Neuronal stem cell (in vitro differentiated cells): ENCODE measurements around the gene KCNK1.

ENCODE experiments used
- DNase-seq: peaks from one replicate; pipeline ENCODE4 v3.0.0-alpha.2; 2013; ENCODE audit warnings: low spot score
- H2AFZ ChIP-seq: one replicate; pipeline ENCODE4 v1.6.1; 2013; ENCODE audit warnings: mild to moderate bottlenecking, low read length, inconsistent platforms
- H2AK5ac ChIP-seq: 2 replicates; pipeline ENCODE4 v1.6.1; 2013; ENCODE audit warnings: low read depth, mild to moderate bottlenecking, inconsistent platforms, low read length, moderate library complexity, mixed read lengths
- H2BK120ac ChIP-seq: 2 replicates; pipeline ENCODE4 v1.6.1; 2013; ENCODE audit warnings: low read depth, mild to moderate bottlenecking, inconsistent platforms, low read length, moderate library complexity, mixed read lengths
- H2BK12ac ChIP-seq: one replicate; pipeline ENCODE4 v1.6.1; 2013; ENCODE audit warnings: low read length, inconsistent platforms
- H2BK15ac ChIP-seq: 2 replicates; pipeline ENCODE4 v1.6.1; 2013; ENCODE audit warnings: mild to moderate bottlenecking, low read length, inconsistent platforms, mixed read lengths
- H2BK5ac ChIP-seq: one replicate; pipeline ENCODE4 v1.6.1; 2013; ENCODE audit warnings: inconsistent platforms, mild to moderate bottlenecking, low read length, moderate library complexity
- H3K14ac ChIP-seq: one replicate; pipeline ENCODE4 v1.6.1; 2013; ENCODE audit warnings: low read length, inconsistent platforms
- H3K18ac ChIP-seq: 2 replicates; pipeline ENCODE4 v1.6.1; 2013; ENCODE audit warnings: low read length, inconsistent platforms
- H3K23ac ChIP-seq: 2 replicates; pipeline ENCODE4 v1.6.1; 2013; ENCODE audit warnings: low read depth, mild to moderate bottlenecking, mixed read lengths, low read length, inconsistent platforms; ENCODE audit not compliant: poor library complexity
- H3K27ac ChIP-seq: replicated peaks from 3 replicates; pipeline ENCODE4 v1.5.1; 2013; ENCODE audit warnings: low read length, inconsistent platforms
- H3K27me3 ChIP-seq, 3 experiments: 2 replicates each; pipeline ENCODE4 v1.6.1; 2013; ENCODE audit warnings: low read length in 3 of 3, mild to moderate bottlenecking in 2 of 3, inconsistent platforms in 1 of 3, low read depth in 1 of 3, mixed read lengths in 1 of 3, moderate library complexity in 1 of 3; ENCODE audit not compliant: control insufficient read depth in 3 of 3, insufficient read depth in 3 of 3
- H3K36me3 ChIP-seq, 2 donors: replicated peaks in 1 of 2; 2 replicates each; pipeline ENCODE4 v1.6.1; 2013; ENCODE audit warnings: low read length in 2 of 2; ENCODE audit not compliant: control insufficient read depth in 2 of 2, insufficient read depth in 2 of 2
- H3K4ac ChIP-seq: 2 replicates; pipeline ENCODE4 v1.6.1; 2013; ENCODE audit warnings: inconsistent platforms, mild to moderate bottlenecking, low read length, moderate library complexity
- H3K4me1 ChIP-seq, 2 donors: 1 replicate in 1 of 2; 2 replicates in 1 of 2; pipeline ENCODE4 v1.6.1; 2013; ENCODE audit warnings: low read length in 2 of 2, low read depth in 1 of 2; ENCODE audit not compliant: control insufficient read depth in 2 of 2, insufficient read depth in 1 of 2
- H3K4me2 ChIP-seq: one replicate; pipeline ENCODE4 v1.6.1; 2013; ENCODE audit warnings: mild to moderate bottlenecking, low read length, inconsistent platforms; ENCODE audit not compliant: insufficient read depth, poor library complexity, severe bottlenecking
- H3K4me3 ChIP-seq, 2 donors: 2 replicates each; pipeline ENCODE4 v1.5.1; 2013; ENCODE audit warnings: low read length in 2 of 2, mild to moderate bottlenecking in 2 of 2, inconsistent platforms in 1 of 2, moderate library complexity in 1 of 2
- H3K79me1 ChIP-seq: one replicate; pipeline ENCODE4 v1.6.1; 2013; ENCODE audit warnings: low read depth, mild to moderate bottlenecking, inconsistent platforms, low read length, moderate library complexity
- H3K9ac ChIP-seq: one replicate; pipeline ENCODE4 v1.6.1; 2013; ENCODE audit warnings: mild to moderate bottlenecking, low read depth, low read length, inconsistent platforms; ENCODE audit not compliant: poor library complexity
- H3K9me3 ChIP-seq, 2 donors: replicated peaks in 1 of 2; 2 replicates each; pipeline versions ENCODE3 to v1.6.1; 2013; ENCODE audit warnings: low read length in 2 of 2, mild to moderate bottlenecking in 2 of 2, inconsistent platforms in 1 of 2, low read depth in 1 of 2, mixed read lengths in 1 of 2, moderate library complexity in 1 of 2; ENCODE audit not compliant: control insufficient read depth in 2 of 2, insufficient read depth in 1 of 2
- H4K8ac ChIP-seq: one replicate; pipeline ENCODE4 v1.6.1; 2013; ENCODE audit warnings: low read depth, mild to moderate bottlenecking, inconsistent platforms, low read length, moderate library complexity
- H4K91ac ChIP-seq: one replicate; pipeline ENCODE4 v1.6.1; 2013; ENCODE audit warnings: low read length, low read depth, mild to moderate bottlenecking, inconsistent platforms; ENCODE audit not compliant: poor library complexity
- WGBS, 2 donors: extraction: QIAGEN DNeasy Blood & Tissue Kit; methylation state at CpG; one replicate each; pipeline ENCODE4 v1.1.7; 2013; ENCODE audit warnings: missing lambda C conversion rate in 2 of 2, mixed read lengths in 1 of 2; ENCODE audit not compliant: insufficient read length in 2 of 2, insufficient replicate concordance in 1 of 2; ENCODE audit errors: extremely low coverage in 2 of 2; 5-methylcytosine and 5-hydroxymethylcytosine counted together

Gene KCNK1

DNA sequence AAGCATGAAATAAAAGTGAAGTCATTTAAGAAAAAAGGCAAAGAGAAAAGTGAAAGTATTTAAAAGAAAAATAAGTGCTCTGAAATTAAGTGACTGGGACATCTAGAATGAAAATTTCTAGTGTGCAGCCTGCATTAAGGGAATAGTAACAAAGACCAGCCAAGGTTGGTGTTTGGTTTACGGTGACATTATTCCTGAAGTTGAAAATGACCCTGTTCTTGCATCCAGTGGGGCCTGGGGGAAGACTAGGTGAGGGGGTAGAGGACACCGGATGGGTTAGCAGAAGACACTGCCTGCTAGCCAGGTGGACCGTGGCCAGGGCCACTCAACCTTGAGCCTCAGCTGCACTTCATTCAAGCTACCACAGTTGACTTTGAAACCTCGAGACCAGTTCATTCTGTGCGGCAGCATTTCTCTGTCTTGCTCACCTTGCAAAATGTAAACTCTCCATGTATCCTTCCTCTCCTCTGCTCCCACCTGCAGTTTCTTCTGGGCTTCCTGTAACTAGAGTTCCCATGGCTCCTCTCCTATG lies 14.3 kb upstream of the KCNK1 start:
- no peak for DNase-seq
- Histone ChIP-seq H3K36me3 (no peaks in the 10 kb centered on the region), H2BK12ac (no peak overlapping the region), H3K9ac (no peak overlapping the region), H3K4me3 (no peak overlapping the region), H3K4me2 (no peak overlapping the region), H3K14ac (no peak overlapping the region), H3K27ac (no peak overlapping the region), H3K9me3 (no peaks in the 10 kb centered on the region), H3K4ac (no peak overlapping the region), H3K79me1 (no peaks in the 10 kb centered on the region), H2BK5ac (no peak overlapping the region), H3K18ac (no peak overlapping the region), H4K91ac (no peak overlapping the region), H3K27me3 (no peaks in the 10 kb centered on the region), H2BK120ac (no peak overlapping the region), H3K23ac (no peak overlapping the region), H3K4me1 (peaks cover 0 to 1% of the 10 kb centered on the region in 2 donors), H4K8ac (no peak overlapping the region), H2AFZ (no peak overlapping the region), H2BK15ac (no peak overlapping the region), H2AK5ac (no peak overlapping the region)
- no CpG with 5 or more reads among the region's 5 CpGs for WGBS, 2 donors

GRCh38 chr1:233600488-233600887 lies 13.4 kb upstream of the KCNK1 start:
- Histone ChIP-seq H3K14ac (no peak overlapping the region), H3K36me3 (no peaks in the 10 kb centered on the region), H3K4me3 (no peak overlapping the region), H3K9me3 (no peaks in the 10 kb centered on the region), H3K79me1 (no peaks in the 10 kb centered on the region), H2BK15ac (no peak overlapping the region), H2AK5ac (no peak overlapping the region), H3K27ac (no peak overlapping the region), H2AFZ (no peak overlapping the region), H2BK12ac (no peak overlapping the region), H3K23ac (no peak overlapping the region), H3K27me3 (no peaks in the 10 kb centered on the region), H2BK120ac (no peak overlapping the region), H4K8ac (no peak overlapping the region), H3K4me2 (no peak overlapping the region), H4K91ac (no peak overlapping the region), H3K4me1 (peaks cover 0 to 1% of the 10 kb centered on the region in 2 donors), H3K9ac (no peak overlapping the region), H3K4ac (no peak overlapping the region), H2BK5ac (no peak overlapping the region), H3K18ac (no peak overlapping the region)
- DNase-seq: no peak
- no CpG with 5 or more reads among the region's 1 CpG for WGBS, 2 donors

DNA sequence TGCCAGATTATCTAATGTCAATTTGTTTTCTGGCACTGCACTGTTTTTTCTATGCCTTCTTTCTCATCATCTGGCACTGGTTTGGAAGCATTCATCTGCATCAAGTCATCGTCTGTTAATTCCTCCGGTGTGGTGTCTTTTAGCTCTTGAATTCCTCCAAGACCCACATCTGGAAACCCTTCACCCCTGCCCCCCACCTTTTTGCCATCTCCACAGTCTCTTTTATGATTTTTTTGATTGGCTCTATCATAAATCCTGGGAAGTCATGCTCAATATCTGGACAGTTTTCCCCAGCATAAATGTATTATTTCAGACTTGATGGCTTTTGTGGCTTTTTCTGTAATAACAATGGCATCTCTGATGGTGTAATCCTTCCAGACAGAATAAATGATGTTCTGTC lies 10.4 kb upstream of the KCNK1 start:
- DNase-seq: no peak
- no peak overlapping the region for H3K9ac ChIP-seq
- no peak overlapping the region for H2AFZ ChIP-seq
- no peak overlapping the region for H3K14ac ChIP-seq
- H3K9me3 ChIP-seq: no peaks in the 10 kb centered on the region
- H2BK15ac ChIP-seq: no peak overlapping the region
- no peak overlapping the region for H3K4ac ChIP-seq
- no CpG with 5 or more reads among the region's 2 CpGs for WGBS, 2 donors
- H3K23ac ChIP-seq: no peak overlapping the region
- H3K4me2 ChIP-seq: no peak overlapping the region
- H2BK5ac ChIP-seq: no peak overlapping the region
- no peak overlapping the region for H3K27ac ChIP-seq
- H3K79me1 ChIP-seq: no peaks in the 10 kb centered on the region
- H3K4me3 ChIP-seq: no peak overlapping the region
- no peaks in the 10 kb centered on the region for H3K27me3 ChIP-seq
- H4K91ac ChIP-seq: no peak overlapping the region
- no peak overlapping the region for H4K8ac ChIP-seq
- H3K18ac ChIP-seq: no peak overlapping the region
- no peak overlapping the region for H2AK5ac ChIP-seq
- H3K4me1 ChIP-seq: peaks cover 0 to 1% of the 10 kb centered on the region in 2 donors
- no peak overlapping the region for H2BK120ac ChIP-seq
- no peak overlapping the region for H2BK12ac ChIP-seq
- H3K36me3 ChIP-seq: no peaks in the 10 kb centered on the region

DNA sequence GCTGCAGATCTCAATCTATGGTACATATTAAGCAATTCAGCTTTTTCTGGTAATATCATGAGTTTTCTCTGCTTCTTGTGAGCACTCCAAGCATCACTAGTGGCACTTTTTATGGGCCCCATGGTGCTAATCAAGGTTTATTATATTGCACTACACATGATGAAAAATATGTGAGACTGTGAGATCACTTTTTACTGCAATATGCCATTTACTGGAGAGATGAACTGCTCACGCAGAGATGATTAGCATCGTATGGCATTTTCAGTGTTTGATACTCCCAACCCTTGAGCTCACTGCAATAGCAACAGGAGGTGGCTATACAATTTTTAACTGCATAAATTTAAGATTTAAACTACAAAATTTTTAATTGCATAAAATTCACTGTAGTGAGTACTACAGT lies 8.7 kb upstream of the KCNK1 start:
- Histone ChIP-seq H2BK15ac (no peak overlapping the region), H2AFZ (no peak overlapping the region), H3K27me3 (peaks cover 0 to 2% (median 0%) of the 10 kb centered on the region in 3 experiments), H3K4me2 (no peak overlapping the region), H3K4me1 (peaks cover 0 to 1% of the 10 kb centered on the region in 2 donors), H3K36me3 (no peaks in the 10 kb centered on the region), H3K14ac (no peak overlapping the region), H3K23ac (no peak overlapping the region), H2BK12ac (no peak overlapping the region), H2AK5ac (no peak overlapping the region), H4K91ac (no peak overlapping the region), H2BK120ac (no peak overlapping the region), H2BK5ac (no peak overlapping the region), H3K9me3 (no peaks in the 10 kb centered on the region), H3K18ac (no peak overlapping the region), H3K27ac (no peak overlapping the region), H3K79me1 (no peaks in the 10 kb centered on the region), H3K4me3 (no peak overlapping the region), H4K8ac (no peak overlapping the region), H3K9ac (no peak overlapping the region), H3K4ac (no peak overlapping the region)
- DNase-seq: no peak
- no CpG with 5 or more reads among the region's 2 CpGs for WGBS, 2 donors
